ENCODE measurements around the gene TRMT10C.

DNA sequence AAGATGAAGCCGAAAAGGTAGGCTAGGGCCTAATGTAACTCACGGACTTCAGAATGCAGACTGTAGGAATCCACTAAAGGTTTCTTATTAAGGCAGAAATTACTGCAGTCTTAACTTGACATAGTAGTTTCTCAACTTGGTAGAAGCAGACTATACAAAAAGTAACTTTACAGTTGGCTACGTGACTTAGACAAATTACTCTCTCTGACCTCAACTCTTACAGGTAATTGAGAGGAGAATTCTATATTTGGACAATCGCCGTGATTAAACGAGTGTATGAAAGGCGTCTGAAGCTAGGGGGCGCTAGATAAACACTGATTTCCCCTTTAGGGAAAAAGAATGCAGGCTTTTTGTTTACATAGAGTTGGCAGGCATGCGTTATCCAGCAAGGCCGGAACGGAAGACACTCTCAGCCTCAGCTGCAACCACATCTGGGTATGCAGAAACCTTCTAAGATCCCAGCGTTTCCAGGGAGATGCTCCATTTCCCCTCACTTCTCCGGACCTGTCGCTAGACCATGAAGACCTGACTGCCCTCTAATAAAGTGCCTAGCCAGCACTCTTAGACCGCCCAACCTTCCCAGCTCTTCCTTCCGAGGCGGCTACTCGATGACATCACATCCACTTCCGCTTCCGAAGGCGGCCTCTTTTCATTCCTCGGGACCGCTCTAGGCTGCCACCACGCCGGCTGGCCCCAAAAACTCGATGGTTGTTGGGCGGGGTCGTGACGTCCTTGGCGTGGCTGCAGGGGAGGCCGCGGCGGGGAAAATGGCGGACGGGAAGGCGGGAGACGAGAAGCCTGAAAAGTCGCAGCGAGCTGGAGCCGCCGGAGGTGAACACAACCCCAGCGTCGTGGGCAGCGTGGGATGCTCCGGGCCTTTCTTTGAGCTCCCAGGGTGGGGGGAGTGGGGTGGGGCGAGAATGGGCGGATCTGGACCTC lies 12.1 kb downstream of the TRMT10C start, which contains the start of gene PCNP:
- TF ChIP-seq EZH2 (IDR thresholded peaks at IDR 0.05; ENCODE audit: low read depth, unreplicated experiment) (no peak), CREB1 (CRISPR knock-in tag; IDR thresholded peaks at IDR 0.05; ENCODE audit: low read depth) (peak; percentile 94), POLR2AphosphoS5 (IDR thresholded peaks at IDR 0.05; ENCODE audit: low read depth) (peak; percentile 91)
- TF ChIP-seq, protein P1, sequence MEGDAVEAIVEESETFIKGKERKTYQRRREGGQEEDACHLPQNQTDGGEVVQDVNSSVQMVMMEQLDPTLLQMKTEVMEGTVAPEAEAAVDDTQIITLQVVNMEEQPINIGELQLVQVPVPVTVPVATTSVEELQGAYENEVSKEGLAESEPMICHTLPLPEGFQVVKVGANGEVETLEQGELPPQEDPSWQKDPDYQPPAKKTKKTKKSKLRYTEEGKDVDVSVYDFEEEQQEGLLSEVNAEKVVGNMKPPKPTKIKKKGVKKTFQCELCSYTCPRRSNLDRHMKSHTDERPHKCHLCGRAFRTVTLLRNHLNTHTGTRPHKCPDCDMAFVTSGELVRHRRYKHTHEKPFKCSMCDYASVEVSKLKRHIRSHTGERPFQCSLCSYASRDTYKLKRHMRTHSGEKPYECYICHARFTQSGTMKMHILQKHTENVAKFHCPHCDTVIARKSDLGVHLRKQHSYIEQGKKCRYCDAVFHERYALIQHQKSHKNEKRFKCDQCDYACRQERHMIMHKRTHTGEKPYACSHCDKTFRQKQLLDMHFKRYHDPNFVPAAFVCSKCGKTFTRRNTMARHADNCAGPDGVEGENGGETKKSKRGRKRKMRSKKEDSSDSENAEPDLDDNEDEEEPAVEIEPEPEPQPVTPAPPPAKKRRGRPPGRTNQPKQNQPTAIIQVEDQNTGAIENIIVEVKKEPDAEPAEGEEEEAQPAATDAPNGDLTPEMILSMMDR (conservative IDR thresholded peaks at IDR 0.05; ENCODE audit: low read depth in 2 of 2): peak; percentile 83 to 95
- TF ChIP-seq, protein P2, sequence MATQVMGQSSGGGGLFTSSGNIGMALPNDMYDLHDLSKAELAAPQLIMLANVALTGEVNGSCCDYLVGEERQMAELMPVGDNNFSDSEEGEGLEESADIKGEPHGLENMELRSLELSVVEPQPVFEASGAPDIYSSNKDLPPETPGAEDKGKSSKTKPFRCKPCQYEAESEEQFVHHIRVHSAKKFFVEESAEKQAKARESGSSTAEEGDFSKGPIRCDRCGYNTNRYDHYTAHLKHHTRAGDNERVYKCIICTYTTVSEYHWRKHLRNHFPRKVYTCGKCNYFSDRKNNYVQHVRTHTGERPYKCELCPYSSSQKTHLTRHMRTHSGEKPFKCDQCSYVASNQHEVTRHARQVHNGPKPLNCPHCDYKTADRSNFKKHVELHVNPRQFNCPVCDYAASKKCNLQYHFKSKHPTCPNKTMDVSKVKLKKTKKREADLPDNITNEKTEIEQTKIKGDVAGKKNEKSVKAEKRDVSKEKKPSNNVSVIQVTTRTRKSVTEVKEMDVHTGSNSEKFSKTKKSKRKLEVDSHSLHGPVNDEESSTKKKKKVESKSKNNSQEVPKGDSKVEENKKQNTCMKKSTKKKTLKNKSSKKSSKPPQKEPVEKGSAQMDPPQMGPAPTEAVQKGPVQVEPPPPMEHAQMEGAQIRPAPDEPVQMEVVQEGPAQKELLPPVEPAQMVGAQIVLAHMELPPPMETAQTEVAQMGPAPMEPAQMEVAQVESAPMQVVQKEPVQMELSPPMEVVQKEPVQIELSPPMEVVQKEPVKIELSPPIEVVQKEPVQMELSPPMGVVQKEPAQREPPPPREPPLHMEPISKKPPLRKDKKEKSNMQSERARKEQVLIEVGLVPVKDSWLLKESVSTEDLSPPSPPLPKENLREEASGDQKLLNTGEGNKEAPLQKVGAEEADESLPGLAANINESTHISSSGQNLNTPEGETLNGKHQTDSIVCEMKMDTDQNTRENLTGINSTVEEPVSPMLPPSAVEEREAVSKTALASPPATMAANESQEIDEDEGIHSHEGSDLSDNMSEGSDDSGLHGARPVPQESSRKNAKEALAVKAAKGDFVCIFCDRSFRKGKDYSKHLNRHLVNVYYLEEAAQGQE (IDR thresholded peaks at IDR 0.05; ENCODE audit: unreplicated experiment): no peak
